HepG2 (cell line): ENCODE results near the gene KMT2D. TPM values are rescaled to one million over a fixed set of nuclear protein-coding genes. Genes with fewer than 3 reads are reported as not detected.

ENCODE experiments used
- ATAC-seq: fragments of 200-7000 bp; cut with Tn5 transposase; 3 replicates; pipeline ENCODE4 v1.9.1; 2020; ENCODE audit warnings: mild to moderate bottlenecking, moderate library complexity
- BruUV-seq: library from RNA; stranded (reverse); fragments of 400-500 nt; replicated peaks from 2 replicates; lab custom pipeline; 2021; lab: Mats Ljungman, UMichigan
- CTCF ChIA-PET: fragments of 300-600 bp; formaldehyde crosslinking; extraction: SDS; loops from one replicate; lab custom pipeline; 2021; ENCODE audit warnings: low total read pairs, inconsistent platforms, low intra/inter-chr PET ratio; lab: Yijun Ruan, JAX
- POLR2A ChIA-PET: fragments of 350-600 bp; sonication (Branson Sonifier 250); formaldehyde crosslinking; loops from one replicate; lab custom pipeline; 2020; ENCODE audit warnings: antibody characterized with exemption, inconsistent platforms; lab: Yijun Ruan, JAX
- DNase-seq: peaks from one replicate; pipeline ENCODE4 v3.0.0-alpha.2; 2015; ENCODE audit warnings: low spot score
- FAIRE-seq: peaks from 3 replicates; lab custom pipeline; 2011; peaks lifted over from hg19 to GRCh38; lab: Jason Lieb, UNC
- H2AFZ ChIP-seq: one replicate; pipeline ENCODE4 v1.6.1; 2011; ENCODE audit warnings: low read length, inconsistent platforms
- H3K27ac ChIP-seq: fragments of 300-600 bp; 3 replicates; pipeline ENCODE4 v1.8.0; 2011; ENCODE audit warnings: mixed run types, mild to moderate bottlenecking, mixed read lengths, low read length, inconsistent platforms; ENCODE audit not compliant: insufficient read depth; ENCODE audit errors: extremely low read length
- H3K27me3 ChIP-seq, 2 experiments: fragments of 200-600 bp in 1 of 2; 2 replicates in 1 of 2; 3 replicates in 1 of 2; pipeline versions ENCODE4 v1.6.0 to v1.8.0; 2011; ENCODE audit warnings: low read length in 2 of 2, mild to moderate bottlenecking in 2 of 2, moderate library complexity in 2 of 2, inconsistent platforms in 1 of 2; ENCODE audit not compliant: insufficient read depth in 2 of 2, control insufficient read depth in 1 of 2
- H3K36me3 ChIP-seq, 2 experiments: fragments of 200-600 bp in 1 of 2; replicated peaks in 1 of 2; 2 replicates in 1 of 2; 3 replicates in 1 of 2; pipeline versions ENCODE4 v1.5.1 to v1.8.0; 2011; ENCODE audit warnings: low read length in 2 of 2, inconsistent platforms in 1 of 2; ENCODE audit not compliant: insufficient read depth in 2 of 2, control insufficient read depth in 1 of 2
- H3K4me1 ChIP-seq: 2 replicates; pipeline ENCODE4 v1.5.1; 2012; ENCODE audit warnings: low read length, inconsistent platforms; ENCODE audit not compliant: insufficient read depth
- H3K4me2 ChIP-seq: 2 replicates; pipeline ENCODE4 v1.6.0; 2011; ENCODE audit warnings: low read depth, low read length, inconsistent platforms
- H3K4me3 ChIP-seq, 3 experiments: fragments of 200-600 bp in 1 of 3; sonication (generic), shearing (Covaris generic) in 1 of 3; replicated peaks in 1 of 3; 2 replicates each; pipeline ENCODE4 v1.5.1; 2011 to 2016; ENCODE audit warnings: low read length in 3 of 3, inconsistent platforms in 2 of 3, low read depth in 2 of 3, mild to moderate bottlenecking in 2 of 3, control low read depth in 1 of 3, mixed read lengths in 1 of 3; ENCODE audit not compliant: insufficient read depth in 1 of 3
- H3K79me2 ChIP-seq: one replicate; pipeline ENCODE4 v1.6.1; 2011; ENCODE audit warnings: low read length, inconsistent platforms; ENCODE audit not compliant: insufficient read depth
- H3K9ac ChIP-seq: 2 replicates; pipeline ENCODE4 v1.6.0; 2011; ENCODE audit warnings: mild to moderate bottlenecking, low read depth, low read length, inconsistent platforms; ENCODE audit not compliant: insufficient read depth
- H3K9me3 ChIP-seq: 2 replicates; pipeline ENCODE4 v1.5.1; 2012; ENCODE audit warnings: mild to moderate bottlenecking, low read length
- H4K20me1 ChIP-seq: 2 replicates; pipeline ENCODE4 v1.6.0; 2011; ENCODE audit warnings: inconsistent platforms, mild to moderate bottlenecking, low read length, moderate library complexity; ENCODE audit not compliant: insufficient read depth
- AGO2 ChIP-seq: fragments of 200-400 bp; formaldehyde crosslinking; optimal IDR thresholded peaks from 2 replicates; pipeline ENCODE3; 2017; ENCODE audit warnings: mild to moderate bottlenecking, low read depth, low read length, moderate library complexity
- FOSL1 ChIP-seq: sonication (generic); formaldehyde crosslinking; IDR thresholded peaks from 2 replicates; pipeline ENCODE4 v1.9.0; 2021; ENCODE audit warnings: missing genetic modification reagents, borderline replicate concordance
- GTF2F1 ChIP-seq: fragments of 150-350 bp; IDR thresholded peaks from 2 replicates; pipeline ENCODE4 v1.6.1; 2014; ENCODE audit warnings: low read length
- HOXA9 ChIP-seq: sonication (generic); formaldehyde crosslinking; IDR thresholded peaks from 2 replicates; pipeline ENCODE4 v1.8.1; 2022; ENCODE audit warnings: missing genetic modification reagents, mild to moderate bottlenecking, moderate library complexity, borderline replicate concordance
- POLR2A ChIP-seq, 2 experiments: IDR thresholded peaks; 2 replicates each; pipeline ENCODE4 v1.6.1; 2011; ENCODE audit warnings: low read depth in 2 of 2, low read length in 2 of 2, mild to moderate bottlenecking in 1 of 2, moderate library complexity in 1 of 2; ENCODE audit not compliant: insufficient read depth in 1 of 2
- SMAD9 ChIP-seq: sonication (generic); formaldehyde crosslinking; IDR thresholded peaks from 2 replicates; pipeline ENCODE4 v1.5.1; 2020; ENCODE audit warnings: mild to moderate bottlenecking, missing genetic modification reagents
- WIZ ChIP-seq: sonication (generic); formaldehyde crosslinking; IDR thresholded peaks from 2 replicates; pipeline ENCODE4 v1.5.1; 2020; ENCODE audit warnings: mild to moderate bottlenecking, missing genetic modification reagents
- ZC3H13 ChIP-seq: sonication (generic); formaldehyde crosslinking; IDR thresholded peaks from 2 replicates; pipeline ENCODE4 v1.8.1; 2023; ENCODE audit warnings: mild to moderate bottlenecking, missing genetic modification reagents, moderate library complexity
- ZNF546 ChIP-seq: sonication (generic); formaldehyde crosslinking; conservative IDR thresholded peaks from 2 replicates; pipeline ENCODE4 v1.8.1; 2023; ENCODE audit warnings: mild to moderate bottlenecking, missing genetic modification reagents
- ZNF550 ChIP-seq: sonication (generic); formaldehyde crosslinking; IDR thresholded peaks from 2 replicates; pipeline ENCODE4 v1.4.0; 2020; ENCODE audit warnings: mild to moderate bottlenecking, missing genetic modification reagents, borderline replicate concordance
- ZNF816 ChIP-seq: sonication (generic); formaldehyde crosslinking; IDR thresholded peaks from 2 replicates; pipeline ENCODE4 v1.8.0; 2022; ENCODE audit warnings: missing genetic modification reagents, mild to moderate bottlenecking, borderline replicate concordance
- WGBS: methylation state at CpG from one replicate; pipeline ENCODE4 v1.1.6; 2017; ENCODE audit warnings: low lambda C conversion rate; 5-methylcytosine and 5-hydroxymethylcytosine counted together
- in situ Hi-C: cut with HindIII; loops from 2 replicates; pipeline ENCODE4 v1.10.0; 2017; ENCODE audit warnings: low pct_unique_long_range_greater_than_20kb; ENCODE audit not compliant: extremely low pct_ligation_motif_present
- intact Hi-C: fragments of 100-400 bp; cut with micrococcal nuclease; formaldehyde crosslinking; loops from one replicate; pipeline ENCODE4 v1.10.0; 2022; ENCODE audit not compliant: unreplicated experiment
- polyA plus RNA-seq, 8 experiments: library from polyadenylated mRNA; depleted of rRNA in 3 of 8; stranded (reverse) in 7 of 8; unstranded in 1 of 8; fragments of >200 nt; fragmentation: Illumina TruSeq in 4 of 8; extraction: Trizol in 4 of 8; gene quantifications; 2 replicates each; pipeline versions ENCODE4 v1.2.1 to v1.2.3, GENCODE V29; 2011 to 2016; ENCODE audit warnings: low read depth in 4 of 8, missing spikeins in 1 of 8, mixed read lengths in 1 of 8; ENCODE audit not compliant: insufficient read depth in 1 of 8
- total RNA-seq, 5 experiments: library from RNA; depleted of rRNA; stranded (reverse); fragments of >200 nt; fragmentation: Illumina TruSeq; extraction: Trizol; gene quantifications; 2 replicates each; pipeline ENCODE4 v1.2.3, GENCODE V29; 2016; ENCODE audit warnings: low read depth in 1 of 5
- TF ChIP-seq, protein P1 (sequence below): sonication (generic); formaldehyde crosslinking; conservative IDR thresholded peaks from 2 replicates; pipeline ENCODE4 v1.4.0; 2020; ENCODE audit warnings: mild to moderate bottlenecking, missing genetic modification reagents, moderate library complexity

Gene KMT2D
- total and polyA plus RNA-seq, 2 of the 13 experiments (the other 11 are each of a cell fraction or from before 2014, with no cell fraction given): 8.1 to 10.4 TPM

DNA sequence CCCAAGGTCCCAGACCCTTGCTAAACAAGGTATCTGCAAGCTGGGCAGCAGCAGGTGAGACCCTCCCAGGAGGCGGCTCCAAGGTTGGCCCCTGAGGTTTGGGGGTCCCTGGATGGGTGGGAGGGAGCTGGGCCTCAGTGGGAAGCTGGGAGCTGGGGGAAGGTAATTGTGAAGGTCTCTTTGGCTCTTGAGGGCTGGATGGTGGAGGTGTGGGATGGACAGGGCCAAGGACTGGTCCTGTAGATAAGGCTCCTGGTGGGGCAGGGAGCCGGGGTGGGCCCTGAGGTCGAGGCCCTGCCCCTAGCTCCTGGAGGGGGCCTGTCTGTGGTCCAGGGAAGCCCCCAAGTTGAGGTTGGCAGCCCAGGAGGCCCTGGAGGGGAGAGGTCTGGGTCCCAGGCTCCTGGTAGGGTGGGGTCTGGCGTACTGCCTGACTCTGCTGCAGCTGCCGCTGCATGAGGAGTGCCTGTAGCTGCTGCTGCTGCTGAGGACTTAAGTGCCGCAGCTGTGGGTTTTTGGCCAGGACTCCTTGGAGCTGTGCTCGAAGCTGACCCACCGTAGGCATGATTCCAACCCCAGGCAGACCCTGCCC, 28.9 kb downstream of the KMT2D start:
- DNase-seq (no peak), ATAC-seq (peak; percentile 13; the same call in 2 of the 3 replicates), FAIRE-seq (no peak)
- no TSS peak for BruUV-seq
- Histone ChIP-seq H3K4me2 (no peak overlapping the region), H3K9ac (no peak overlapping the region), H3K27ac (no peak overlapping the region), H3K36me3 (peaks cover 45 to 83% of the 10 kb centered on the region in 2 experiments), H3K4me1 (no peaks in the 10 kb centered on the region), H4K20me1 (no peaks in the 10 kb centered on the region), H3K79me2 (no peaks in the 10 kb centered on the region), H3K9me3 (no peaks in the 10 kb centered on the region), H2AFZ (no peak overlapping the region), H3K4me3 (no peak overlapping the region), H3K27me3 (no peaks in the 10 kb centered on the region)
- in situ Hi-C loops: no loop called here
- intact Hi-C loops: no loop called here
- 92% methylated on average over 5 of the region's 8 CpGs for WGBS
- CTCF ChIA-PET: no interaction called here
- POLR2A ChIA-PET: interaction anchor here (3.0 kb wide), 1 partner anchor 12 kb away, joined by 9 read pairs; no protein-coding TSS in a partner anchor
- TF ChIP-seq HOXA9 (CRISPR knock-in tag) (no peak), AGO2 (peak; percentile 78), SMAD9 (CRISPR knock-in tag) (no peak), GTF2F1 (no peak)

DNA sequence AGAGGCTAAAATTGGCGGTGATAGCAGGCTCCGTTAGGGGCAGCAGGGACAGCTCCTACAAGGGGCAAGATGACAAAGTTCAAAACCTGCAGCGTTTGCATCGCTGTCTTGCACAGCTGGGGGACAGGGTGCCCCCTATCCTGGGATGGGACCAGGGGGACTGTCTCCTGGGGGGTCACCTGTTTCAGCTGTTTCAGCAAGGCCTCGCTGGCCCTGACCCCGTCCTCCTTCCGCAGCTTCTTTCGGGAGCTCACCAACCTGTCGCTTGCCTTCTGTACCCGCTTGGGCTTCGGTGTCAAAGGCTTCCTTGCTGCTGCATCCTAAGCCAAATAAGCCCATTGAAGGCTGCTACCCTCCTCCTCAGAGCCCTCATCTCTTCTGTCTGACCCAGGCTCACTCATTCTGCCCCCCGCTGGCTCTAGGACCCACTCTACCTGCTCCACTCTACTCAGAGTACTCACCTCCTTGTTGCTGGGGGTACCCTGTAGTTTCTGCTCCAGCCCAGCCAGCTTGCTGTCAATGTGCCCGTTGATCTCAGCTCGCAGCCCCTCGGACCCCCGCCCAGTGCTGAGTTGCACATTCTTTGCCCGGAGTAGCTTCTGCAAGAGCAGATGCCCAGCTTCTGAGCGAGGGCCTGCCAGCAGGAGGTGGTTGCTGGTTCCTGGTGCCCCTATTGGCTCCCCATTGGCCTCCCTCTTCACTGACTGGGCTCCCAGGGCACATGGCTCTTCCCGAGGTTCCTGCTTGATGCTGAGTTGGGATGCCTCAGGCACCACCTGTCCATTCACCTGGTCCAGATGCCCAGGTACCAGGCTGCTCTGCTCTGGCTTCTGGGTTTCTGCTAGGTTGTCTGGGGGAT, 29.7 kb downstream of the KMT2D start:
- H2AFZ ChIP-seq: no peak overlapping the region
- no peak for DNase-seq
- 97% methylated on average over 15 of the region's 19 CpGs for WGBS
- no TSS peak for BruUV-seq
- ATAC-seq: no peak
- in situ Hi-C loops (no loop called here), intact Hi-C loops (no loop called here)
- H3K4me2 ChIP-seq: no peak overlapping the region
- H3K4me3 ChIP-seq: no peak overlapping the region
- H3K4me1 ChIP-seq: no peaks in the 10 kb centered on the region
- H3K27ac ChIP-seq: no peak overlapping the region
- H3K9me3 ChIP-seq: no peaks in the 10 kb centered on the region
- ChIA-PET POLR2A (interaction anchor here (1.0 to 1.5 kb wide), 2 partner anchors 8 to 13 kb away, joined by 3 to 4 read pairs; no protein-coding TSS in a partner anchor), CTCF (no interaction called here)
- no peaks in the 10 kb centered on the region for H3K27me3 ChIP-seq
- no peak for FAIRE-seq
- H3K36me3 ChIP-seq: peaks cover 46 to 88% of the 10 kb centered on the region in 2 experiments
- no peak overlapping the region for H3K9ac ChIP-seq
- H4K20me1 ChIP-seq: no peaks in the 10 kb centered on the region
- no peaks in the 10 kb centered on the region for H3K79me2 ChIP-seq
- TF ChIP-seq ZC3H13 (CRISPR knock-in tag) (peak; percentile 62), ZNF546 (CRISPR knock-in tag) (no peak), WIZ (no peak), FOSL1 (CRISPR knock-in tag) (no peak), POLR2A (IDR thresholded peaks at IDR 0.05; ENCODE audit: insufficient read depth in 1 of 2, low read depth in 2 of 2, low read length in 2 of 2) (peak in 1 of 2 experiments; percentile 13; a peak in 1 of 4 replicates), ZNF816 (CRISPR knock-in tag) (no peak), ZNF550 (CRISPR knock-in tag) (no peak)
- TF ChIP-seq, protein P1, sequence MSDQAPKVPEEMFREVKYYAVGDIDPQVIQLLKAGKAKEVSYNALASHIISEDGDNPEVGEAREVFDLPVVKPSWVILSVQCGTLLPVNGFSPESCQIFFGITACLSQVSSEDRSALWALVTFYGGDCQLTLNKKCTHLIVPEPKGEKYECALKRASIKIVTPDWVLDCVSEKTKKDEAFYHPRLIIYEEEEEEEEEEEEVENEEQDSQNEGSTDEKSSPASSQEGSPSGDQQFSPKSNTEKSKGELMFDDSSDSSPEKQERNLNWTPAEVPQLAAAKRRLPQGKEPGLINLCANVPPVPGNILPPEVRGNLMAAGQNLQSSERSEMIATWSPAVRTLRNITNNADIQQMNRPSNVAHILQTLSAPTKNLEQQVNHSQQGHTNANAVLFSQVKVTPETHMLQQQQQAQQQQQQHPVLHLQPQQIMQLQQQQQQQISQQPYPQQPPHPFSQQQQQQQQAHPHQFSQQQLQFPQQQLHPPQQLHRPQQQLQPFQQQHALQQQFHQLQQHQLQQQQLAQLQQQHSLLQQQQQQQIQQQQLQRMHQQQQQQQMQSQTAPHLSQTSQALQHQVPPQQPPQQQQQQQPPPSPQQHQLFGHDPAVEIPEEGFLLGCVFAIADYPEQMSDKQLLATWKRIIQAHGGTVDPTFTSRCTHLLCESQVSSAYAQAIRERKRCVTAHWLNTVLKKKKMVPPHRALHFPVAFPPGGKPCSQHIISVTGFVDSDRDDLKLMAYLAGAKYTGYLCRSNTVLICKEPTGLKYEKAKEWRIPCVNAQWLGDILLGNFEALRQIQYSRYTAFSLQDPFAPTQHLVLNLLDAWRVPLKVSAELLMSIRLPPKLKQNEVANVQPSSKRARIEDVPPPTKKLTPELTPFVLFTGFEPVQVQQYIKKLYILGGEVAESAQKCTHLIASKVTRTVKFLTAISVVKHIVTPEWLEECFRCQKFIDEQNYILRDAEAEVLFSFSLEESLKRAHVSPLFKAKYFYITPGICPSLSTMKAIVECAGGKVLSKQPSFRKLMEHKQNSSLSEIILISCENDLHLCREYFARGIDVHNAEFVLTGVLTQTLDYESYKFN: no peak
